Measurements from ENCODE around the gene GPALPP1.

- TF ChIP-seq, protein P1, sequence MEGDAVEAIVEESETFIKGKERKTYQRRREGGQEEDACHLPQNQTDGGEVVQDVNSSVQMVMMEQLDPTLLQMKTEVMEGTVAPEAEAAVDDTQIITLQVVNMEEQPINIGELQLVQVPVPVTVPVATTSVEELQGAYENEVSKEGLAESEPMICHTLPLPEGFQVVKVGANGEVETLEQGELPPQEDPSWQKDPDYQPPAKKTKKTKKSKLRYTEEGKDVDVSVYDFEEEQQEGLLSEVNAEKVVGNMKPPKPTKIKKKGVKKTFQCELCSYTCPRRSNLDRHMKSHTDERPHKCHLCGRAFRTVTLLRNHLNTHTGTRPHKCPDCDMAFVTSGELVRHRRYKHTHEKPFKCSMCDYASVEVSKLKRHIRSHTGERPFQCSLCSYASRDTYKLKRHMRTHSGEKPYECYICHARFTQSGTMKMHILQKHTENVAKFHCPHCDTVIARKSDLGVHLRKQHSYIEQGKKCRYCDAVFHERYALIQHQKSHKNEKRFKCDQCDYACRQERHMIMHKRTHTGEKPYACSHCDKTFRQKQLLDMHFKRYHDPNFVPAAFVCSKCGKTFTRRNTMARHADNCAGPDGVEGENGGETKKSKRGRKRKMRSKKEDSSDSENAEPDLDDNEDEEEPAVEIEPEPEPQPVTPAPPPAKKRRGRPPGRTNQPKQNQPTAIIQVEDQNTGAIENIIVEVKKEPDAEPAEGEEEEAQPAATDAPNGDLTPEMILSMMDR (conservative IDR thresholded peaks at IDR 0.05) = no peak
- TF ChIP-seq EZH2 (IDR thresholded peaks at IDR 0.05; ENCODE audit: low read depth) = no peak
These were observed 85.4 kb downstream of the GPALPP1 start for GRCh38 chr13:45074721-45075120.

Measured in PC-9 (cell line).